NB4 (cell line): ENCODE measurements around the gene PCSK6.

Experiments used
- DNase-seq: peaks from one replicate; pipeline ENCODE4 v3.0.0; 2010; ENCODE audit warnings: low read depth
- H3K4me3 ChIP-seq: one replicate; pipeline ENCODE4 v1.5.1; 2011; ENCODE audit warnings: mild to moderate bottlenecking, low read depth, low read length, moderate library complexity
- MYC ChIP-seq: IDR thresholded peaks from 2 replicates; pipeline ENCODE4 v1.6.1; 2011; ENCODE audit warnings: low read depth, low read length
- POLR2A ChIP-seq: IDR thresholded peaks from 2 replicates; pipeline ENCODE4 v1.6.1; 2011; ENCODE audit warnings: mild to moderate bottlenecking; ENCODE audit not compliant: insufficient read length; ENCODE audit errors: extremely low read depth
- TF ChIP-seq, protein P1 (sequence below): IDR thresholded peaks from 2 replicates; pipeline ENCODE4 v1.6.1; 2011; ENCODE audit warnings: low read depth, low read length
- TF ChIP-seq, protein P2 (sequence below): IDR thresholded peaks from one replicate; pipeline ENCODE4 v1.5.1; 2012; ENCODE audit warnings: low read depth, low read length

PCSK6 gene

DNA sequence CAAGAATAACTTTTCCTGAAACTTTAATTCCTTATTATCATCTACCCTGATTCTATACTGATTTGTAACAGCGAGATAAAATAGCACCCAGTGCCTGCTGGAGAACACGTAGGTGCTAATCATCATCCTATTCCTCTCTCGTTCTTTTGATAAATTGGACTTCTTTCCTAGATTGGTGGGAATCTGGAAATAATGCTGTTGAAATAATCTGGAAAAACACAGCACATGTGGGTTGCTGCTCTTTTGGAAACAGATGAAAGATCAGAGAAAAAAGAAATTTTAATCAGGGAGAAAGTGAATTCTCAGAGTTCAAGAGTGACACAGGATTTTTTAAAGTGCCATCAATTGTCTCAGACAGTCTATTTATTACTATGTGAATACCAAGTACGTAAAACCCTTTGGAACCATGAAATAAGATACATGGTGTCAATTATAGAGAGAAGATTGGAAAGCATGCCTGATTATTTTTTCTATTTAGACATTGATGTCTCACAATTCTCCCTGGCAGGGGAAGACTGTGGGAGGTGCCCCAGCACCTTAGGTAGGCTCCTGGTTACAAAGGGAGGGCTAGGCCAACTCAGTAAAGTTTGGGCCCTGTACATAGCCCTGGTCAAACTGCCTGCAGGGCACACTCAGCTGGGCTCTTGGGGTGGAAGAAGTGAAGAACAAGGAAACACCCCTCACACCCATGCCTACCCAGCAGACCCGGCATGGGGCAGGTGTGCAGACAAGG is 134.4 kb downstream of the PCSK6 start:
- no peak overlapping the region for H3K4me3 ChIP-seq
- no peak for DNase-seq
- TF ChIP-seq, protein P1, sequence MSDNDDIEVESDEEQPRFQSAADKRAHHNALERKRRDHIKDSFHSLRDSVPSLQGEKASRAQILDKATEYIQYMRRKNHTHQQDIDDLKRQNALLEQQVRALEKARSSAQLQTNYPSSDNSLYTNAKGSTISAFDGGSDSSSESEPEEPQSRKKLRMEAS, result no peak
- TF ChIP-seq MYC (no peak), POLR2A (no peak)
- TF ChIP-seq, protein P2, sequence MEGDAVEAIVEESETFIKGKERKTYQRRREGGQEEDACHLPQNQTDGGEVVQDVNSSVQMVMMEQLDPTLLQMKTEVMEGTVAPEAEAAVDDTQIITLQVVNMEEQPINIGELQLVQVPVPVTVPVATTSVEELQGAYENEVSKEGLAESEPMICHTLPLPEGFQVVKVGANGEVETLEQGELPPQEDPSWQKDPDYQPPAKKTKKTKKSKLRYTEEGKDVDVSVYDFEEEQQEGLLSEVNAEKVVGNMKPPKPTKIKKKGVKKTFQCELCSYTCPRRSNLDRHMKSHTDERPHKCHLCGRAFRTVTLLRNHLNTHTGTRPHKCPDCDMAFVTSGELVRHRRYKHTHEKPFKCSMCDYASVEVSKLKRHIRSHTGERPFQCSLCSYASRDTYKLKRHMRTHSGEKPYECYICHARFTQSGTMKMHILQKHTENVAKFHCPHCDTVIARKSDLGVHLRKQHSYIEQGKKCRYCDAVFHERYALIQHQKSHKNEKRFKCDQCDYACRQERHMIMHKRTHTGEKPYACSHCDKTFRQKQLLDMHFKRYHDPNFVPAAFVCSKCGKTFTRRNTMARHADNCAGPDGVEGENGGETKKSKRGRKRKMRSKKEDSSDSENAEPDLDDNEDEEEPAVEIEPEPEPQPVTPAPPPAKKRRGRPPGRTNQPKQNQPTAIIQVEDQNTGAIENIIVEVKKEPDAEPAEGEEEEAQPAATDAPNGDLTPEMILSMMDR, result no peak

DNA sequence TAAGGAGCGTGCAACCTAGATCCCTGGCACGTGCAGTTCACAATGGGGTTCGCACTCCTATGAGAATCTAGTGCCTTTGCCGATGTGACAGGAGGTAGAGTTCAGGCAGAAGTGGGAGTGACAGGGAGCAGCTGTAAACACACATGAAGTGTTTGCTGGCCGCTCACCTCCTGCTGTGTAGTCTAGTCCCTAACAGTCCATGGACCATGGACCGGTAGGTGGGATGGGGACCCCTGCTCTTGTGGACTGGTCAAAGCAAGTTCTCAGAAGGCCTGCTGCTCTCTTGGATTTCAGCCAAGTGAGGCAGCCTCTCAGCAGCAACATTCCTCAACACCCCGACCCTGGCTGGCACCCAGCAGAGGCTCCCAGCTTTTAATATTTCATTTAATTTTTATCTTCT is 136.3 kb downstream of the PCSK6 start:
- DNase-seq, result no peak
- TF ChIP-seq, protein P1, result no peak
- no peak for TF ChIP-seq POLR2A
- TF ChIP-seq, protein P2, result no peak
- no peak for TF ChIP-seq MYC
- no peak overlapping the region for H3K4me3 ChIP-seq

DNA sequence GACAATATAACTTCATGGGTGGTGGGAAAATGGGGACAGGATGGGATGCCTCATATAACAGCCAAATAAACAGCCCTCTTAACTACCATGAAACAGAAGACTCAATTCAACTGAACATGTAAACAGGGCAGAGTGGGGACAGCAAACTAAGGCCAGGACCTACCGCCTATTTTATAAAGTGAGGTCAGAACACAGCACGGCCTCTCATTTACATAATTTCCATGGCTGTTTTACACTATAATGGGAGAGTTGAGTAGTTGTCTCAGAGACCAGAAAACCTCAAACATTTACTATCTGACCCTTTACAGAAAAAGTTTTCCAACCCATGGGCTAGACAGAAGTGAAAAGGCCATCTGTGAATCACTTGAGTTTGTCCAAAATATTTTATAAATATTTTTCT is 137.8 kb downstream of the PCSK6 start:
- H3K4me3 ChIP-seq, result no peak overlapping the region
- TF ChIP-seq, protein P2, result no peak
- no peak for TF ChIP-seq MYC
- TF ChIP-seq, protein P1, result no peak
- no peak for TF ChIP-seq POLR2A
- DNase-seq, result no peak

DNA sequence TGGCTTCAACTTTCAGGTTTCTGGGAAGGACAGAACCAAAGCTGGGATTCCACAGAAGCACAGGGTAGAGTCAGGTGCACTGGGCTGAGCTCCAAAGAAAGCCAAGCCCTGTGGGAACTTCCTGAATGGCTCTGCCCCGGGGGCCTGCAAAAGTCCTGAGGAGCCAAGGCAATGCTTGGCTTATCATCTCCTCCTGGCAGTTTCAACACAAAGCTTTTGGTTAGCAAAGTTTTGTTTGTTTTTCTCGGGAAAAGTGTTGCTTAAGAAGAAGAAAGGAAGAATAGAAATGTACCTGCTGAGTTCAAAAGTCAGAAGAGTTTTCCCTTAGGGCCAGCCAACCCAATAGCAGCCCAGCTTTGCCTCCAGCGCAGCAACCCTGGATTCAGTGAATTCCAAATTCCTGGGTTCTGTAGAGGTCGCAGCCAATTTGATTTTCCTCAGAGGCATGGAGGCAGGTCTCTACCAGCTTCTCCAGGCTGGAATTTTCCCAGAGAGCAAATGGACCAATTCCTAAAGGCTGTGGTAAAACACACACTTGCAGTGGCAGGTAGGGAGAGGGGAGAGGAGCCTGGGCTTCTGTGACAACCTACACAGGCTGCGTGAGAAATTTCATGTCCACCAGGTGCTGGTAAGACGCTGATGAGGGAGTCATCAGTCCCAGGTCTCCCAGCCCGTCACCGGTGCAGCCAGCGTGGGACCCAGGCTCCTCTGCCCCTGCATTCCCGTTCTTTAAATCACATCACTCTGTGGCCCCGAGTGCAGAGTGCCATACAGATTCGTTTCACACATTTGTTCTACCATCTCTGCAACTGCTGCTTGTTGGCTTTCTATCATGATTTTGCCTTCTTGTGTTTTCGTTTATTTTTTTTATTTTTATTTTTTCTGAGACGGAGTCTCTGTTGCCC is 140.2 kb downstream of the PCSK6 start:
- DNase-seq, result no peak
- H3K4me3 ChIP-seq, result no peak overlapping the region
- TF ChIP-seq POLR2A (no peak), MYC (no peak)
- TF ChIP-seq, protein P2, result no peak
- TF ChIP-seq, protein P1, result no peak

DNA sequence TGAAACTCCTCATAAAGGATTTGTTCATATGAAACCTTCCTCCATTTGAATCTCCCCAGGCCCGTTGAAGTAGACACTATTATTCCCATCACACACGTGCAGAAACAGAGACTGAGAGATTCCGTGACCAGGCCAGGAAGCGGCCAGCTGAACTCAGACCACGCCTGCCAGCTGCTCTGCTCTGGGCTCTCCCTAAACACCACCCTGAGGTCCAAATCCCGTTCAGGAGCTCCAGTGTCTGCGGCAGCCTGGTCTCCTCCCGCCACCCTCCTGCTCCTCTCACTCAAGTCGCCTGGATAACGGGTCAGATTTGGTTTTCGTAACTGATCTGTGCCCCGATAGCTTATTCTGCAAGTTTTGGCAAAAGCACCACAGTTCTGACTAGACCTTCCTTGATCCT is 140.9 kb downstream of the PCSK6 start:
- TF ChIP-seq, protein P1, result no peak
- TF ChIP-seq, protein P2, result no peak
- TF ChIP-seq POLR2A (no peak), MYC (no peak)
- DNase-seq, result no peak

More for the DNA sequence above, 140.9 kb downstream of the PCSK6 start:
- H3K4me3 ChIP-seq, result no peak overlapping the region
